Stimulated activated memory B cell treated with anti-CD40 and anti-IgM and Interleukin-4, amounts not matched to agents 10 μg/mL and 1 μg/mL and 100 μg/mL, for 72 hours (primary cell): ENCODE measurements around the gene ENTPD2.
"Not testable (repeated sequence)": the region's sequence is repeated elsewhere in the genome, so short reads cannot be mapped to it uniquely, and the experiment has no call there.

Experiments used
- ATAC-seq: fragments of 150-1000 bp; cut with Tn5 transposase; 2 replicates; pipeline ENCODE4 v1.10.0; 2021
- H3K27ac Mint-ChIP-seq: one replicate; pipeline ENCODE4 v1.8.0; 2022; ENCODE audit warnings: mild to moderate bottlenecking, mixed read lengths
- H3K27me3 Mint-ChIP-seq: one replicate; pipeline ENCODE4 v1.8.0; 2022; ENCODE audit warnings: mixed read lengths
- H3K36me3 Mint-ChIP-seq: one replicate; pipeline ENCODE4 v1.8.0; 2022; ENCODE audit warnings: mixed read lengths
- H3K4me1 Mint-ChIP-seq: one replicate; pipeline ENCODE4 v1.8.0; 2022; ENCODE audit warnings: mixed read lengths
- H3K4me3 Mint-ChIP-seq: one replicate; pipeline ENCODE4 v1.8.0; 2022; ENCODE audit warnings: mild to moderate bottlenecking, moderate library complexity, mixed read lengths
- H3K9me3 Mint-ChIP-seq: one replicate; pipeline ENCODE4 v1.8.0; 2022; ENCODE audit warnings: mixed read lengths

The ENTPD2 gene

DNA sequence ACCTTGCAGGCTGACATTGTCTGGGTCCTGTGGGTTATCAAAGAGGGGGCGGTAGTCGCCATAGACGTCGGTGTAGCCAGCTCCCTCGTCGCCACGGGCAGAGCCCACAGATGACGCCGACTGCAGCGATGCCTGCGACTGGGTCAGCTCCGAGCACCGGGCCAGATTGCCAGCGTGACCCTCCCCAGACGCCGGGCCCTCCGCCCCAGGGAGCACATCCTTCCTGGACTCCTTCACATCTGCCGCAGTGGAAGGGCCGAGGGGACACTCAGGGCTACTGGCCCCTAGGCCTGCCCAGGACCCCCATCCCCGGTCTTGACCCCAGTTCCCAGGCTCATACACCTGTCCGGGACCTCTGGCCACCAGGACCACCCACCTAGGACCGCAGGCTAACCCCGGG, 39.7 kb downstream of the ENTPD2 start:
- H3K36me3 Mint-ChIP-seq = peaks cover 8% of the 10 kb centered on the region
- no peaks in the 10 kb centered on the region for H3K4me1 Mint-ChIP-seq
- no peak overlapping the region for H3K27ac Mint-ChIP-seq
- ATAC-seq = no peak
- H3K4me3 Mint-ChIP-seq = no peak overlapping the region
- no peaks in the 10 kb centered on the region for H3K27me3 Mint-ChIP-seq
- H3K9me3 Mint-ChIP-seq = no peaks in the 10 kb centered on the region

DNA sequence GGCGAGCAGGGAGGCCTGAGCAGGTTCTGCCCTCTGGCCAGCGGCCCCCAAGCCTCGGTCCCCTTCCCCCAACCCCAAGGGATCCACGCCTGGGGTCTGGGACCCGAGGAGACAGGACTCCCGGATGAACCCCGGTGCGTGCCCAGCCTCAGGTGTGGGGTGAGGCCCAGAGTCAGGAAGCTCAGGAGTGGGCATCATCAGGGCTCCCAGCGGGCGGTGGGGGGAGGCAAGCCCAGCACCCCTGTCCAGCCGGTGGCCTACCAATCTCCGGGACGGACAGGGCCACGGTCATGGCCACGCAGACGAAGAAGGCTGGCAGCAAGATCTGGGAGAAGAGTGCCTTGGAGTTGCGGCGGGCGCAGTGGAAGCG, 40.3 kb downstream of the ENTPD2 start:
- Mint-ChIP-seq H3K9me3 (no peaks in the 10 kb centered on the region), H3K36me3 (peaks cover 8% of the 10 kb centered on the region), H3K4me1 (no peaks in the 10 kb centered on the region), H3K4me3 (no peak overlapping the region), H3K27me3 (no peaks in the 10 kb centered on the region), H3K27ac (no peak overlapping the region)
- ATAC-seq = no peak

DNA sequence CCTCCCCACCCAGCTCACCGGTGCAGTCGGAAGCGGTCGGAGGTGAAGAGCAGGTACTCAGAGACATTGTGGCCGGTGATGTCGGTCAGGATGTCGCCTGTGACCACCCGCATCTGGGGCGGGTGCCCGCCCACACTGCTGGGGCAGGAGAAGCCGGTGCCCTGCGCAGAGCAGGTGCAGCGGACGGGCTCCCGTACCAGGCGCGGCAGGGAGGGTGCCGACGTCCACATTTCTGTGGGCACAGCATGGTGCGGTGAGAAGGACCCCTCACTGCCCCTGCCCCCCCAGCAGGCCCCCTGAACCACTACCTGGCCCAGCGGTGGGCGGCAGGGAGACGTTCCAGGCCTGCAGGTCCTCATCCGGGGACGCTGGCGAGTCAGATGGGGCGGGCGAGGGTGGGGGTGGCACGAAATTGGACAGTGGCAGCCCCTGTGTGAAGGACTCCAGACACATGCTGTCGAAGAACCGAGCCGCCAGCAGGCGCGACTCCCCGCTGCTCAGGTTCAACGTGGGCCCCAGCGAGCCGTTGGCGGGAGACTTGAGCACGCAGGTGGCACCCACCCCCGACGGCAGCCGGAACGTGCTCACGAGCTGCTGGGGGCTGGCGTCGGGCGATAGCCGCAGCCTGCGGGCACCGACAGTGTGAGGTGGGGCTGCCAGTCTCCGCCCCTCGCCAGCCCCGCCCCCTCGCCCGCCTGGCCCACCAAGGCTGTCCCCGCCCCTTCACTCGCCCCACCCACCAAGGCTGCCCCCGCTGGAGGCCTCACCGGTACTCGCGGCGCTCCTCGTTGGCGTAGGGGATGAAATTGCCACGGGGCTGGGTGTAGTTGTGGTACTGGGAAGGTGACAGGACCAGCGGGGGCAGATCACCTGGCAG, 40.9 kb downstream of the ENTPD2 start:
- H3K36me3 Mint-ChIP-seq = peaks cover 8% of the 10 kb centered on the region
- H3K4me1 Mint-ChIP-seq = no peaks in the 10 kb centered on the region
- H3K27ac Mint-ChIP-seq = no peak overlapping the region
- no peak for ATAC-seq
- no peak overlapping the region for H3K4me3 Mint-ChIP-seq
- no peaks in the 10 kb centered on the region for H3K9me3 Mint-ChIP-seq
- H3K27me3 Mint-ChIP-seq = no peaks in the 10 kb centered on the region

DNA sequence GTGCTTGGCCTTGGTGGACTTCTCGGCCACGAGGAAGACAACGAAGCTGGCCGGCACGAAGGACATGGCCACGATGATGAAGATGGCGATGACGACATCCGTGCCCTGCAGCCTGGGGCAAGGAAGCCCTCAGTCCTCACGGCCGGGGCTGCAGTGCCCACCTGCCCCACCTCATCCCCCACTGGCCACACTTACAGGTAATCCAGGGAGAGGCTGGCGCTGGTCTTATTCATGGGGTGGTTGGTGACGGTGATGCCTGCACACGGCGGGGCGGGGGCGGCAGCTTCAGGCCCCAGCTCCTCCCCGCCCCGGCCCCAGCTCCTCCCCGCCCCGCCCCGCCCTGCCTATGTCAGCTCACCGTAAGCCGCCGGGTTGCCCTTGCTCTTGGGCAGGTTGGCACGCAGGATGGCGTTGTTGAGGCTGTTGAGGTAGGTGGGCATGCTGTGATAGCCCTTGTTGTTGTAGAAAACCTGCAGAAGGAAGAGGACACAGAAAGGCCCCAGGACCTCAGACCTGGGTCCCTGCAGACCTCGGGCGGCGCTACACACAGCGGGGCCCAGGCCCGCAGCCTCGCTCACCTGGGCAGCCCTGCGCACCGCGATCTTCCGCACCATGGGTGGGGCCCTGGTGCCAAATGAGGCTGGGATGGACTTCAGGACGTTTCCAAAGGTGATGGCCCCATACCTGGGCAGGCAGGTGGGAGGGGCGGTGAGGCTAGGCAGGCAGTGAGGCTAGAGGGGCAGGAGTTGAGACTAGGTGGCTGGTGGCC, 41.8 kb downstream of the ENTPD2 start:
- H3K4me3 Mint-ChIP-seq = no peak overlapping the region

DNA sequence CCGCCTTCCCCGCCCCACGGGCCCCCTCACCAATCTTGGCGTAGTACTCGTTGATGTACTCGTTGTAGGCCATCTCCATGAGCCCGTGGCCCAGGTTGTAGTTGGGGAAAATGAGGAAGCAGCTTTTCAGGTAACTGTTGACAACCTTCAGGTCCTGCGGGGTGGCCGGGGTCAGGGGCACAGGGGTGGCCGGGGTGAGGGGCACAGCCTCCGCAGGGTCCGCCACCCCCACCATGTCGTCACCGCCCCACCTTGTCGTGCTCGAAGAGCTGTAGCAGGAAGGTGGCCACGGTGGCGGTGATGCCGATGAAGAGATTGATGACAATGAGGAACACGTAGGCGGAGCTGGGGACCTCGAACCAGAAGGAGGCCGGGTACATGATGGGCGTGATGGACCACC, 42.7 kb downstream of the ENTPD2 start:
- Mint-ChIP-seq H3K27ac (no peak overlapping the region), H3K4me3 (no peak overlapping the region), H3K27me3 (peaks cover 5% of the 10 kb centered on the region), H3K36me3 (peaks cover 8% of the 10 kb centered on the region), H3K4me1 (peaks cover 5% of the 10 kb centered on the region), H3K9me3 (no peaks in the 10 kb centered on the region)
- ATAC-seq = no peak

More for the DNA sequence above, 41.8 kb downstream of the ENTPD2 start:
- H3K27me3 Mint-ChIP-seq = no peaks in the 10 kb centered on the region
- no peaks in the 10 kb centered on the region for H3K4me1 Mint-ChIP-seq
- no peaks in the 10 kb centered on the region for H3K9me3 Mint-ChIP-seq
- H3K27ac Mint-ChIP-seq = no peak overlapping the region
- peaks cover 8% of the 10 kb centered on the region for H3K36me3 Mint-ChIP-seq
- ATAC-seq = no peak

DNA sequence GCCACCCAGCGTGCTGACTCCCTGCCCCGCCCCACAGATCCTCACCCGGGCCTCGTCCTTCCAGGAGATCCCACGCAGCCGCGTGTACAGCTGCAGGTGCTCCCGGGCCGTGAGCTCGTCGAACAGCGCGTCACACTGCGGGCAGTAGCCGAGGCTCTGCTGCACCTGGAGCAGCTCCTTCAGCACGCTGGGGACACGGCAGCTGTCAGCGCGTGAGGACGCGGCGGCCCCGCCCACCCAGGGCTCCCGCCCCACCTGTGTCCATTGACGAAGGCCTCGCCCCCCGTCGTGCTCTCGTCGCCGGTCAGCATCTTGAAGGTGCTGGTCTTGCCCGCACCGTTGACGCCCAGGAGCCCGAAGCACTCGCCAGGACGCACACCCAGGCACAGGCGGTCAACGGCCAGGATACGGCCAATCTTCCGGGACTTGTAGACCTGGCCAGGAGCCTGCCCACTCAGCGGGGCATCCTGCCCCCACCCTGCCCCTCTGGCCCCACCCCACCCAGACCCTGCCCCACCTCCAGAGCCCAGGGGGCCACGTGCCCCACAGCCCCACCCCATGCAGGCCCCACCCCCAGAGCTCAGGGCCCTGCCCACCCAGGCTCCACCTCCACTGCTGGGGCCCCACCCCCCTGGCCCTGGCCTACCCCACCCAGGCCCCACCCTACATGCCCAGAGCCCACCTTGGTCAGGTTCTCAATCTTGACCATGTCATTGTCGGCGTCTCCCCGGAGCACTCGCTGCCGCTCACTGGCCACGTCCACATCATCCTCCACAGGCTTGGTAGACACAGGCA, 43.7 kb downstream of the ENTPD2 start:
- H3K9me3 Mint-ChIP-seq = no peaks in the 10 kb centered on the region
- peaks cover 7% of the 10 kb centered on the region for H3K4me1 Mint-ChIP-seq
- no peak overlapping the region for H3K27ac Mint-ChIP-seq
- H3K36me3 Mint-ChIP-seq = peaks cover 8% of the 10 kb centered on the region
- H3K27me3 Mint-ChIP-seq = peaks cover 11% of the 10 kb centered on the region
- no peak for ATAC-seq
- no peak overlapping the region for H3K4me3 Mint-ChIP-seq

DNA sequence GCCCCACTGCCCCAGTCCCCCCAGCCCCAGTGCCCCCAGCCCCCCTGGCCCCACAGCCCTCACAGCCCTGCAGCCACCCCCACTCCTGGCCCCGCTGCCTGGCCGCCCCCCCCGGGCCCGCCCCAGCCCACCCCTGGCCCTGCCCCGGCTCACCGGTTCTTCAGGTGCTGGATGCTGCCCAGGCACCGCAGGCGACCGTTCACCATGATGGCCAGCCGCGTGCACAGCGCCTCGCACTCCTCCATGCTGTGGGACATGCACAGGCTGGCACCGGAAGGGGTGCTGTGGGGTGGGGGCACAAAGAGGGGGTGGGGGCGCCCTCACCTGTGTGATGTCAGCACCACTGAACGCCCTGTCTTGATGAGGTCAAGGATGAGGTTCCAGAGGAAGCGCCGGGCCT, 44.6 kb downstream of the ENTPD2 start:
- no peak for ATAC-seq
- H3K9me3 Mint-ChIP-seq = peaks cover 5% of the 10 kb centered on the region
- peaks cover 14% of the 10 kb centered on the region for H3K4me1 Mint-ChIP-seq
- H3K4me3 Mint-ChIP-seq = no peak overlapping the region
- peaks cover 17% of the 10 kb centered on the region for H3K27me3 Mint-ChIP-seq
- H3K36me3 Mint-ChIP-seq = peaks cover 8% of the 10 kb centered on the region
- no peak overlapping the region for H3K27ac Mint-ChIP-seq

DNA sequence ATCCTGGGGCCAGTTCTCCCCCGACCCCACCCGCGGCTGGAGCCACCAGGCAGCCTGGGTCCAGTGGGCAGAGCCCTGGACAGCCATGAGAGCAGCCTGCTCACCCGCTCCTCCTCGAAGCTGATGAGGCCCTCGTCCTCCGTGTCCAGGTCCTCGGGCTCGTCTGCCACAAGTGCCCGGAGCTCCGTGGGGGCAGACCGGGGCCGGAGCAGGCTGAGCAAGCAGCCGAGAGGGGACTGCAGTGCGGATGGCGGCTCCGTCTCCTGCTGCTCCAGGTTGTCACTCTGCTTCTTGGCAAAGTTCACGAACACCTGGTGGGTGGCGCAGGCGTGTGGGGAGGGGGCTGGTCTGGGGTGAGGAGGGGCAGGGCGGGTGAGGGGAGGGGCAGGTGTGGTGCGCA, 45.5 kb downstream of the ENTPD2 start:
- Mint-ChIP-seq H3K4me1 (peaks cover 14% of the 10 kb centered on the region), H3K27ac (no peak overlapping the region), H3K27me3 (peaks cover 17% of the 10 kb centered on the region), H3K36me3 (peaks cover 8% of the 10 kb centered on the region), H3K9me3 (peaks cover 5% of the 10 kb centered on the region), H3K4me3 (no peak overlapping the region)
- ATAC-seq = no peak

DNA sequence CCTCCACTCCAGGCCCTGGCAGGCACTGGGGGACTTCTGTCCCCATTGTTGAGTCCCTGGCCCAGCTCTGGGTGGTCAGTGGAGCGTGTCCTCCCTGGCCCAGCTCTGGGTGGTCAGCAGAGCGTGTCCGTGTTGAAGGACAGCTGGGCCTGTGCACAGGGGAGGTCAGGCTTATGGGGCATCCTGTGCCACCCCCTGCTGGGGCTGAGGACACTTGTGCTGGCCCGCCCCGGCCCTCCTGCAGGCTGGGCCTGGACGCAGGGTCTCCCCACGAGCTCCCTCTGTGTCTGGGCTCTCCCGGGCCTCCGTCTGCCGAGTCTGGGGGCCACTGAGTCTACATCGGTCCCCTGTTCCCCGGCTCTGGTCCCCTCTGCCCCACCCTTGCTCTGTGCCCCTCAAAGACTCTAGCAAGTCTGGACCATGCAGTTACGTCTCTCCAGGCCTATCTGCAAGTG, 46.0 kb downstream of the ENTPD2 start:
- Mint-ChIP-seq H3K4me3 (no peak overlapping the region), H3K4me1 (peaks cover 14% of the 10 kb centered on the region), H3K27me3 (peaks cover 17% of the 10 kb centered on the region), H3K27ac (no peak overlapping the region), H3K9me3 (peaks cover 5% of the 10 kb centered on the region), H3K36me3 (peaks cover 8% of the 10 kb centered on the region)
- ATAC-seq = no peak

DNA sequence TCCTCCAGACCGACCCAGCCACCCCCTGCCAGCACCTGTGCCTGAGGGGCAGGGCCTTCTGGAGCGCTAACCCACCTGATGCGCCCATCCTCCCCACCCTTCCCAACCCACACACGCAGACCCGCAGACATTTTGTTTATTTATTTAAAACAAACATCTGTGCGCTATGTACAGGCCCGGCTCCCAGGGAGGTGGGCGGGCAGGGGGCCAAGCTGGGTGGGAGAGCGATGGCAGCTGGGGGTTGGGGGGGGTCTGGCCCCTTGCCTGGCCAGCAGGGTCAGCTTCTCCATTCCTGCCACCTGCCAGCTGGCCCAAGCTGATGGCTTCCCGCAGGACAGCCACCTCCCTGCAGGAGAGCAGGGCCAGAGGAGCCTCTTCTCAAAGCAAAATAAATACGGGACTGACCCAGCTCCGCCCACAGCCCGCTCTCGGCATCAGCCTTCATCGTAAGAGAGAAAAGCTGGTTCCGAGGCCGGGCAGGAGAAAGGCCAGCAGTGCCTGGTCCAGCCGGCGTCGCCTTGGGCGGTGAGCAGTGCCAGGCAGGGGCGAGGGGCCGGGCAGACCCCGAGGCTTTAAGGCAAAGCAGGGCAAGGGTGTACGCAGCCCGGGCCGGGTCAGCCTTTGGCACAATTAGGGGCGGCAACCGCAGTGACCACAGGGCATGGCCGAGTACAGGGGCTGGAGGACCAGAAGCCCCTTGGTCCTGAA, 46.6 kb downstream of the ENTPD2 start:
- H3K27me3 Mint-ChIP-seq = peaks cover 17% of the 10 kb centered on the region
- no peak for ATAC-seq
- H3K27ac Mint-ChIP-seq = no peak overlapping the region
- no peak overlapping the region for H3K4me3 Mint-ChIP-seq
- peaks cover 14% of the 10 kb centered on the region for H3K4me1 Mint-ChIP-seq
- H3K9me3 Mint-ChIP-seq = peaks cover 5% of the 10 kb centered on the region
- H3K36me3 Mint-ChIP-seq = peaks cover 8% of the 10 kb centered on the region

DNA sequence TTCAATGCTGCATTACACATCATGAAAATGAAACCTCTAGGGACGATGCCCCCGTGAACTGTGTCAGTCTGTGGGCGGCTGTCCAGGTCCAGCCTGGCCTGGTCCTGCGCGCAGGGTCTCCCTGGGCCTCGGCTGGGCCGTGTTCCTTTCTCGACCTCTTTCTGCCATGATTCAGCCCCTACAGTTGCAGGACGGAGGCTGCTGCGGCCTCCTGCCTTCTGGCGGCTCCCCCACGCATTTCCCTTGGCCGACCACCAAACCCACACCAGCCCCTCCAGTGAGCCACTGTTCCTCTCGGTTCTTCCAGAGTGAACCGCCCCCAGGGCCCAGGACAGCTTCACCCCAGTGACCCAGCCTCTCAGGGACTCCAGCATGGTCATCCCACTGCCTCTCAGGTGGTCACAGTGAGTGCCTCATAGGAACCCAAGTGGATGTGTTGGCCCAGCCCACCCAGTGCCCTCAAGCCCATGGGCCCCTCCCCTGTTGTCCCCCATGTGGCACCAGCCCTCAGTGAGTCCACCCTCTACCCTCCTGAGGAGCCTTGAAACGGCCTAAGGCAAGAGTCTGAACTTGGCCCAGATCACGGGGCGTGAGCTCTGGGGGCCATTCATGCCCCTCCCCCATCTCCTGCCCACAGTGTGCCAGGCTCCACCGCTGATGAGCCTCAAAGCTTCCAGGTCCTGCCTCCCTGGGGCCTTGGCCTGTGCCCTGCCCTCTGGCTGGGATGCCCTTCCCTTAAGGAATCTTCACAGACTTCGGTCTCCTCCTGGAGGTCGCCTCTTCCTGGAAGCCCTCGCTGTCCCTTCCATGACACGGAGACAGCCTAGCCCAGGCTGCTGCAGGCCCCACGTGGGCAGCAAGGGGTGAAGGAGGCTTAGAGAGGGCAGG, 47.5 kb downstream of the ENTPD2 start:
- H3K4me3 Mint-ChIP-seq = no peak overlapping the region
- H3K4me1 Mint-ChIP-seq = peaks cover 14% of the 10 kb centered on the region
- no peak overlapping the region for H3K27ac Mint-ChIP-seq
- H3K36me3 Mint-ChIP-seq = peaks cover 3% of the 10 kb centered on the region
- ATAC-seq = peak; percentile 28
- peaks cover 17% of the 10 kb centered on the region for H3K27me3 Mint-ChIP-seq
- H3K9me3 Mint-ChIP-seq = peaks cover 5% of the 10 kb centered on the region

DNA sequence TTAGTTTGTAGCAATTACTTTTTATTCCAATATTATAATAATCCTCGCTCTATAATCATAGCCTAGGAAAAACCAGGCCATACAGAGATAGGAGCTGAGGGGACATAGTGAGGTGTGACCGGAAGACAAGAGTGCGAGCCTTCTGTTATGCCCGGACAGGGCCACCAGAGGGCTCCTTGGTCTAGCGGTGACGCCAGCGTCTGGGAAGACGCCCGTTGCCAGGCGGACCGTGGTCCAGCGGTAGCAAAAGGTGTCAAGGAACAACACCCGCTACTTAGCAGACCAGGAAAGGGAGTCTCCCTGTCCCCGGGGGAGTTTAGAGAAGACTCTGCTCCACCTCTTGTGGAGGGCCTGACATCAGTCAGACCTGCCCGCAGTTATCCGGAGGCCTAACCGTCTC, 49.6 kb downstream of the ENTPD2 start:
- H3K4me1 Mint-ChIP-seq = peaks cover 35% of the 10 kb centered on the region
- not testable (repeated sequence) for H3K4me3 Mint-ChIP-seq, H3K9me3 Mint-ChIP-seq, H3K36me3 Mint-ChIP-seq, H3K27ac Mint-ChIP-seq, ATAC-seq
- H3K27me3 Mint-ChIP-seq = peaks cover 17% of the 10 kb centered on the region

DNA sequence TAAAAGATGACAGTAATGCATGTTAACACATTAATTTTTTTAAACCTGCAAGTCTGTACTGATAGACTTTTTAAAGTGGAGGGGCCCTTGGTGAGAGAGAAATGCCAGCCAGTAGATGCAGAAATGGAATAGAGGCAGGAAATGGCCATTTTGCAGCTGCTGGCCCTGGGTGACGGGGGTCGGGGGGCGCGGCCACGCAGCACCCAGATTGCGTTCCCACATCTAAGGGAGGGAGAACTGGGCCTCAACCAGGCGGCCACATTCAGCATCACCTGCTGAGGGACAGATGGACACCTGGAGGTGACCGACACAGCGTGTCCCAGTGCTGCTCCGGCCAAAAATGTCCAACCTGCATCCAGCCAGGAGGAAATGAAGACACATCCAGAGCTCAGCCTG, 51.2 kb downstream of the ENTPD2 start:
- no peaks in the 10 kb centered on the region for H3K36me3 Mint-ChIP-seq
- peaks cover 5% of the 10 kb centered on the region for H3K9me3 Mint-ChIP-seq
- no peak overlapping the region for H3K4me3 Mint-ChIP-seq
- H3K27me3 Mint-ChIP-seq = peaks cover 25% of the 10 kb centered on the region
- no peak for ATAC-seq
- no peak overlapping the region for H3K27ac Mint-ChIP-seq
- peaks cover 50% of the 10 kb centered on the region for H3K4me1 Mint-ChIP-seq
